CD4-positive, alpha-beta T cell (primary cell): ENCODE results near the gene RER1. TPM values are rescaled to one million over a fixed set of nuclear protein-coding genes. Genes with fewer than 3 reads are reported as not detected.

Source experiments
- ATAC-seq: fragments of 200-7000 bp; cut with Tn5 transposase; one replicate; pipeline ENCODE4 v1.10.0; 2022; ENCODE audit warnings: mild to moderate bottlenecking; ENCODE audit not compliant: poor library complexity
- CTCF ChIA-PET: fragments of 350-600 bp; sonication (Branson Sonifier 250); formaldehyde crosslinking; loops from one replicate; lab custom pipeline; 2021; ENCODE audit warnings: antibody characterized with exemption, inconsistent platforms; lab: Charles Lee
- POLR2A ChIA-PET: fragments of 350-600 bp; sonication (Branson Sonifier 250); formaldehyde crosslinking; loops from one replicate; lab custom pipeline; 2021; ENCODE audit warnings: antibody characterized with exemption, inconsistent platforms; lab: Charles Lee
- DNase-seq, 14 experiments: peaks; one replicate each; pipeline ENCODE4 v3.0.0-alpha.2; 2013 to 2020; ENCODE audit warnings: mixed read lengths in 2 of 14
- H3K27ac ChIP-seq, 2 donors: one replicate each; pipeline versions ENCODE4 v1.5.1 to v1.7.0; 2013; ENCODE audit warnings: low read length in 2 of 2, low read depth in 1 of 2, mild to moderate bottlenecking in 1 of 2
- H3K27me3 ChIP-seq, 2 experiments: 1 replicate in 1 of 2; 2 replicates in 1 of 2; pipeline versions ENCODE4 v1.6.1 to v1.7.0; 2013; ENCODE audit warnings: low read length in 2 of 2, control low read depth in 1 of 2, mild to moderate bottlenecking in 1 of 2, moderate library complexity in 1 of 2; ENCODE audit not compliant: insufficient read depth in 2 of 2, control insufficient read depth in 1 of 2
- H3K36me3 ChIP-seq: one replicate; pipeline ENCODE4 v1.6.1; 2013; ENCODE audit warnings: low read length, control low read depth; ENCODE audit not compliant: insufficient read depth
- H3K4me1 ChIP-seq: one replicate; pipeline ENCODE4 v1.6.1; 2013; ENCODE audit warnings: low read length, control low read depth; ENCODE audit not compliant: insufficient read depth
- H3K4me3 ChIP-seq: one replicate; pipeline ENCODE4 v1.5.1; 2013; ENCODE audit warnings: mild to moderate bottlenecking, low read length, moderate library complexity
- H3K9me3 ChIP-seq, 2 experiments: 1 replicate in 1 of 2; 2 replicates in 1 of 2; pipeline versions ENCODE4 v1.6.1 to v1.7.0; 2013; ENCODE audit warnings: low read length in 2 of 2, mild to moderate bottlenecking in 2 of 2, control low read depth in 1 of 2, moderate library complexity in 1 of 2; ENCODE audit not compliant: control insufficient read depth in 1 of 2, insufficient read depth in 1 of 2
- H3K27ac Mint-ChIP-seq: one replicate; pipeline ENCODE4 v1.8.0; 2020; ENCODE audit warnings: mixed read lengths
- H3K27me3 Mint-ChIP-seq: one replicate; pipeline ENCODE4 v1.8.0; 2021; ENCODE audit warnings: mixed read lengths
- H3K36me3 Mint-ChIP-seq: one replicate; pipeline ENCODE4 v1.8.0; 2021; ENCODE audit warnings: low read depth, mixed read lengths
- H3K4me1 Mint-ChIP-seq: one replicate; pipeline ENCODE4 v1.8.0; 2021; ENCODE audit warnings: low read depth, mixed read lengths
- H3K4me3 Mint-ChIP-seq: one replicate; pipeline ENCODE4 v1.8.0; 2020; ENCODE audit warnings: mild to moderate bottlenecking, mixed read lengths
- H3K9me3 Mint-ChIP-seq: one replicate; pipeline ENCODE4 v1.8.0; 2020; ENCODE audit warnings: mixed read lengths
- intact Hi-C, 2 experiments: fragments of 100-400 bp; cut with DNase I in 1 of 2; cut with micrococcal nuclease in 1 of 2; formaldehyde crosslinking; loops; one replicate each; pipeline versions ENCODE4 v1.15.1 to v1.9.0; 2023 to 2025; cut with DNase I, micrococcal nuclease
- total RNA-seq, 174 experiments: library from RNA in 2 of 174; stranded (reverse) in 2 of 174; gene quantifications; one replicate each; pipeline ENCODE4 v1.2.3 and lab custom pipeline; 2021 to 2026
- TF ChIP-seq, protein P1 (sequence below): fragments of 200-600 bp; IDR thresholded peaks from one replicate; pipeline ENCODE4 v1.8.0; 2022; ENCODE audit warnings: antibody characterized with exemption, mild to moderate bottlenecking

Gene RER1
- total RNA-seq, 2 experiments from 2014 or later: 57.9 to 60.7 TPM

GRCh38 chr1:2372551-2373490, 18.8 kb upstream of the RER1 start:
- H3K4me3 ChIP-seq: no peak overlapping the region
- H3K9me3 ChIP-seq: no peaks in the 10 kb centered on the region
- Mint-ChIP-seq H3K9me3 (no peaks in the 10 kb centered on the region), H3K27ac (no peak overlapping the region), H3K4me1 (no peaks in the 10 kb centered on the region), H3K4me3 (no peak overlapping the region), H3K27me3 (no peaks in the 10 kb centered on the region), H3K36me3 (no peaks in the 10 kb centered on the region)
- DNase-seq (no peak), ATAC-seq (no peak)
- POLR2A ChIA-PET: no interaction called here
- no peaks in the 10 kb centered on the region for H3K36me3 ChIP-seq
- intact Hi-C loops: no loop called here
- CTCF ChIA-PET: no interaction called here
- no peaks in the 10 kb centered on the region for H3K4me1 ChIP-seq
- H3K27me3 ChIP-seq: no peaks in the 10 kb centered on the region
- TF ChIP-seq, protein P1, sequence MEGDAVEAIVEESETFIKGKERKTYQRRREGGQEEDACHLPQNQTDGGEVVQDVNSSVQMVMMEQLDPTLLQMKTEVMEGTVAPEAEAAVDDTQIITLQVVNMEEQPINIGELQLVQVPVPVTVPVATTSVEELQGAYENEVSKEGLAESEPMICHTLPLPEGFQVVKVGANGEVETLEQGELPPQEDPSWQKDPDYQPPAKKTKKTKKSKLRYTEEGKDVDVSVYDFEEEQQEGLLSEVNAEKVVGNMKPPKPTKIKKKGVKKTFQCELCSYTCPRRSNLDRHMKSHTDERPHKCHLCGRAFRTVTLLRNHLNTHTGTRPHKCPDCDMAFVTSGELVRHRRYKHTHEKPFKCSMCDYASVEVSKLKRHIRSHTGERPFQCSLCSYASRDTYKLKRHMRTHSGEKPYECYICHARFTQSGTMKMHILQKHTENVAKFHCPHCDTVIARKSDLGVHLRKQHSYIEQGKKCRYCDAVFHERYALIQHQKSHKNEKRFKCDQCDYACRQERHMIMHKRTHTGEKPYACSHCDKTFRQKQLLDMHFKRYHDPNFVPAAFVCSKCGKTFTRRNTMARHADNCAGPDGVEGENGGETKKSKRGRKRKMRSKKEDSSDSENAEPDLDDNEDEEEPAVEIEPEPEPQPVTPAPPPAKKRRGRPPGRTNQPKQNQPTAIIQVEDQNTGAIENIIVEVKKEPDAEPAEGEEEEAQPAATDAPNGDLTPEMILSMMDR: no peak
- H3K27ac ChIP-seq: no peak overlapping the region

DNA sequence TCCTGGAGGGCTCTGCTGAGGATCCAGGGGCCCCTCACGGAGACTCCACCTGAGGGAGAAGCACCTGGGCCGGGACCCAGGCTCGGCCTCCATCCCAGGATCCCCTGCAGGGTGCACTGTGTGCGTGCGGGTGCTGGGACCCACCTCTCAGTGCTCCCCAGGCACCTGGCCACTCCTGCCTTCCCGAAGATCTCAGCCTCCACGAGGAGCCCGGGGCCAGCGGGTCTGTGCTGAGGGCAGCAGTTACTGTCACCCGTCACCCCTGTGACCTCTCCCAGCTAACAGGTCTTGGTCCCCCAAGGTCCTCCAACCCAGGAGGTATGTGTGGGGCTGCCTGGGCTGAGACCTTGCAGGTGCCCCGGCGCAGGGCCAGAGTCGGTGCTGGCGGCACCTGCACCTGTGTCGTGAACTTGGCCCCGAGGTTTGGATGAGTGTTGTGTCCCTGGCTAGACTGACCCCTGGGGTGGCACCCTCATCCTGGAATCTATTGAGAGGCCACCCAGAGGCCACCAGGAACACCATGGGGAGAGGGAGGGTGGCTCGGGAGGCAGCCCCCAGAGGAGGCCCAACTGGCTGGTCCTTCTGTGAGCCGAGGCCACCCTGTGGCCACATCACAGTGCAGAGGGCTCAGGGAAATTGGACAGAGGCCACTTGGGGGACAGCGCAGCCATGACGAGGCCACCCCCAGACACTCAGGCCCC, 17.9 kb upstream of the RER1 start:
- Histone ChIP-seq H3K27me3 (no peaks in the 10 kb centered on the region), H3K27ac (no peak overlapping the region), H3K36me3 (no peaks in the 10 kb centered on the region), H3K4me1 (no peaks in the 10 kb centered on the region), H3K9me3 (no peaks in the 10 kb centered on the region), H3K4me3 (no peak overlapping the region)
- POLR2A ChIA-PET: no interaction called here
- TF ChIP-seq, protein P1: no peak
- DNase-seq: no peak
- CTCF ChIA-PET: no interaction called here
- H3K27ac Mint-ChIP-seq: no peak overlapping the region
- no peaks in the 10 kb centered on the region for H3K36me3 Mint-ChIP-seq
- H3K9me3 Mint-ChIP-seq: no peaks in the 10 kb centered on the region
- no peaks in the 10 kb centered on the region for H3K4me1 Mint-ChIP-seq
- no peak for ATAC-seq
- intact Hi-C loops: no loop called here
- no peak overlapping the region for H3K4me3 Mint-ChIP-seq
- H3K27me3 Mint-ChIP-seq: no peaks in the 10 kb centered on the region

- Mint-ChIP-seq H3K36me3 (no peaks in the 10 kb centered on the region), H3K27me3 (no peaks in the 10 kb centered on the region), H3K27ac (no peak overlapping the region), H3K4me3 (no peak overlapping the region), H3K4me1 (no peaks in the 10 kb centered on the region), H3K9me3 (no peaks in the 10 kb centered on the region)
- Histone ChIP-seq H3K36me3 (no peaks in the 10 kb centered on the region), H3K27ac (no peak overlapping the region), H3K4me1 (no peaks in the 10 kb centered on the region), H3K9me3 (no peaks in the 10 kb centered on the region), H3K4me3 (no peak overlapping the region), H3K27me3 (no peaks in the 10 kb centered on the region)
- ATAC-seq (no peak), DNase-seq (no peak)
- ChIA-PET CTCF (no interaction called here), POLR2A (no interaction called here)
- TF ChIP-seq, protein P1: no peak
- intact Hi-C loops: no loop called here
These were observed 17.1 kb upstream of the RER1 start for GRCh38 chr1:2374252-2375155.
